Gastroesophageal sphincter (tissue), 4 donors: ENCODE data around the gene IKZF3. TPM values are rescaled to one million over a fixed set of nuclear protein-coding genes. Genes with fewer than 3 reads are reported as not detected.
"Not testable (repeated sequence)": the region's sequence is repeated elsewhere in the genome, so short reads cannot be mapped to it uniquely, and the experiment has no call there.

ENCODE experiments used
- ATAC-seq: fragments of 150-250 bp; one replicate; pipeline ENCODE4 v1.9.1; 2016; ENCODE audit warnings: mild to moderate bottlenecking, moderate library complexity
- H3K27ac ChIP-seq, 4 donors: fragments of 200-600 bp; sonication (generic) in 3 of 4; 1 replicate in 3 of 4; 2 replicates in 1 of 4; pipeline ENCODE4 v1.5.1; 2016 to 2019
- H3K27me3 ChIP-seq: fragments of 200-600 bp; sonication (generic); one replicate; pipeline ENCODE4 v1.5.1; 2019
- H3K36me3 ChIP-seq, 2 donors: fragments of 200-600 bp; sonication (generic); one replicate each; pipeline ENCODE4 v1.5.1; 2019; ENCODE audit warnings: control low read depth in 1 of 2
- H3K4me1 ChIP-seq, 3 donors: fragments of 200-600 bp; sonication (generic); 1 replicate in 2 of 3; 2 replicates in 1 of 3; pipeline ENCODE4 v1.5.1; 2016 to 2019; ENCODE audit warnings: control low read depth in 2 of 3
- H3K4me3 ChIP-seq, 2 donors: fragments of 200-600 bp; sonication (generic); one replicate each; pipeline ENCODE4 v1.5.1; 2019; ENCODE audit warnings: mild to moderate bottlenecking in 1 of 2, moderate library complexity in 1 of 2
- H3K9me3 ChIP-seq, 3 donors: fragments of 200-600 bp; sonication (generic); one replicate each; pipeline ENCODE4 v1.5.1; 2017 to 2019; ENCODE audit warnings: control low read depth in 2 of 3
- CTCF ChIP-seq, 4 experiments: fragments of 200-600 bp in 2 of 4; fragments of 450-650 bp in 2 of 4; sonication (generic) in 1 of 4; IDR thresholded peaks; one replicate each; pipeline ENCODE4 v1.5.1; 2017 to 2019; ENCODE audit warnings: antibody characterized with exemption in 4 of 4, mild to moderate bottlenecking in 2 of 4, moderate library complexity in 2 of 4
- EP300 ChIP-seq: sonication (generic); formaldehyde crosslinking; IDR thresholded peaks from one replicate; pipeline ENCODE4 v1.6.1; 2017; ENCODE audit warnings: antibody characterized with exemption, mild to moderate bottlenecking
- POLR2A ChIP-seq, 2 donors: fragments of 450-650 bp; IDR thresholded peaks; one replicate each; pipeline ENCODE4 v1.6.1; 2017; ENCODE audit warnings: antibody characterized with exemption in 2 of 2, mild to moderate bottlenecking in 2 of 2, moderate library complexity in 1 of 2
- POLR2AphosphoS5 ChIP-seq: sonication (generic); formaldehyde crosslinking; IDR thresholded peaks from one replicate; pipeline ENCODE4 v1.6.1; 2017; ENCODE audit warnings: antibody characterized with exemption
- WGBS, 2 donors: methylation state at CpG; one replicate each; pipeline ENCODE4 v1.1.5; 2018; ENCODE audit warnings: low coverage in 1 of 2; 5-methylcytosine and 5-hydroxymethylcytosine counted together
- total RNA-seq, 4 donors: library from RNA; depleted of rRNA; stranded (reverse); fragments of >200 nt; gene quantifications; one replicate each; pipeline ENCODE4 v1.1.0, GENCODE V29; 2016

IKZF3 gene
- total RNA-seq, 4 donors from 2014 or later: 0.62 to 1.5 (median 0.95) TPM

GRCh38 chr17:39765175-39765574, 98.9 kb downstream of the IKZF3 start:
- no peak for TF ChIP-seq EP300
- no peak for TF ChIP-seq POLR2AphosphoS5
- TF ChIP-seq POLR2A (IDR thresholded peaks at IDR 0.05): no peak
- TF ChIP-seq CTCF (IDR thresholded peaks at IDR 0.05): no peak
- Histone ChIP-seq H3K36me3 (no peaks in the 10 kb centered on the region), H3K27ac (no peak overlapping the region), H3K4me1 (no peaks in the 10 kb centered on the region), H3K27me3 (peaks cover 57% of the 10 kb centered on the region), H3K9me3 (no peaks in the 10 kb centered on the region), H3K4me3 (no peak overlapping the region)
- ATAC-seq: no peak
- 33 to 49% methylated on average over 2 to 3 of the region's 3 CpGs for WGBS, 2 donors

- peaks cover 62% of the 10 kb centered on the region for H3K27me3 ChIP-seq
- H3K9me3 ChIP-seq, ATAC-seq, H3K4me1 ChIP-seq, H3K4me3 ChIP-seq, H3K36me3 ChIP-seq, H3K27ac ChIP-seq: not testable (repeated sequence)
- WGBS, 2 donors: 66 to 80% methylated on average over 2 to 3 of the region's 3 CpGs
These were observed 99.9 kb downstream of the IKZF3 start for GRCh38 chr17:39764171-39764570.

- H3K27me3 ChIP-seq: peaks cover 62% of the 10 kb centered on the region
- WGBS, 2 donors: 49% methylated on average over 3 to 5 of the region's 5 CpGs
- ATAC-seq: no peak
- no peak overlapping the region for H3K27ac ChIP-seq
- no peaks in the 10 kb centered on the region for H3K9me3 ChIP-seq
- no peaks in the 10 kb centered on the region for H3K4me1 ChIP-seq
- TF ChIP-seq POLR2A (IDR thresholded peaks at IDR 0.05) (no peak), POLR2AphosphoS5 (no peak), EP300 (no peak), CTCF (IDR thresholded peaks at IDR 0.05) (no peak)
- no peaks in the 10 kb centered on the region for H3K36me3 ChIP-seq
- H3K4me3 ChIP-seq: no peak overlapping the region
These were observed 100.9 kb downstream of the IKZF3 start for GRCh38 chr17:39763051-39763820.

- H3K36me3 ChIP-seq: no peaks in the 10 kb centered on the region
- H3K27me3 ChIP-seq: peaks cover 62% of the 10 kb centered on the region
- no peak for ATAC-seq
- TF ChIP-seq CTCF (IDR thresholded peaks at IDR 0.05) (no peak), POLR2AphosphoS5 (no peak), POLR2A (IDR thresholded peaks at IDR 0.05) (no peak), EP300 (no peak)
- no peak overlapping the region for H3K4me3 ChIP-seq
- no peak overlapping the region for H3K27ac ChIP-seq
- 93 to 94% methylated on average over 2 to 3 of the region's 10 CpGs for WGBS, 2 donors
- H3K4me1 ChIP-seq: no peaks in the 10 kb centered on the region
- H3K9me3 ChIP-seq: no peaks in the 10 kb centered on the region
These were observed 102.1 kb downstream of the IKZF3 start for GRCh38 chr17:39761861-39762496.

- WGBS, 2 donors: 86 to 100% methylated on average over 1 to 2 of the region's 5 CpGs
- TF ChIP-seq POLR2A (IDR thresholded peaks at IDR 0.05): no peak
- TF ChIP-seq POLR2AphosphoS5: no peak
- TF ChIP-seq CTCF (IDR thresholded peaks at IDR 0.05): no peak
- no peak for TF ChIP-seq EP300
- Histone ChIP-seq H3K4me1 (peaks cover 0 to 9% (median 7%) of the 10 kb centered on the region in 3 donors), H3K9me3 (no peaks in the 10 kb centered on the region), H3K4me3 (no peak overlapping the region), H3K27ac (no peak overlapping the region), H3K27me3 (peaks cover 45% of the 10 kb centered on the region), H3K36me3 (no peaks in the 10 kb centered on the region)
- ATAC-seq: no peak
These were observed 104.9 kb downstream of the IKZF3 start for GRCh38 chr17:39759204-39759603.
